Parathyroid adenoma (tissue), 2 donors: ENCODE results near the gene SCAMP5.

Source experiments
- H2AFZ ChIP-seq: fragments of 300-600 bp; sonication (generic); one replicate; pipeline ENCODE4 v1.7.0; 2017; ENCODE audit warnings: antibody characterized with exemption, mild to moderate bottlenecking
- H3K27ac ChIP-seq: fragments of 300-600 bp; sonication (generic); one replicate; pipeline ENCODE4 v1.7.0; 2017
- H3K27me3 ChIP-seq: fragments of 300-600 bp; sonication (generic); one replicate; pipeline ENCODE4 v1.7.0; 2017; ENCODE audit warnings: low read length; ENCODE audit not compliant: control insufficient read depth, insufficient read depth
- H3K36me3 ChIP-seq: fragments of 300-600 bp; sonication (generic); one replicate; pipeline ENCODE4 v1.7.0; 2017; ENCODE audit warnings: low read length; ENCODE audit not compliant: control insufficient read depth, insufficient read depth
- H3K4me1 ChIP-seq: fragments of 300-600 bp; sonication (generic); one replicate; pipeline ENCODE4 v1.7.0; 2017; ENCODE audit warnings: control low read depth
- H3K4me2 ChIP-seq: fragments of 300-600 bp; sonication (generic); one replicate; pipeline ENCODE4 v1.7.0; 2017; ENCODE audit warnings: low read length
- H3K4me3 ChIP-seq: fragments of 300-600 bp; sonication (generic); one replicate; pipeline ENCODE4 v1.7.0; 2017; ENCODE audit warnings: low read depth, low read length
- H3K79me2 ChIP-seq: fragments of 300-600 bp; sonication (generic); one replicate; pipeline ENCODE4 v1.7.0; 2017; ENCODE audit warnings: control low read depth
- H3K9ac ChIP-seq: fragments of 300-600 bp; sonication (generic); one replicate; pipeline ENCODE4 v1.7.0; 2017; ENCODE audit warnings: mild to moderate bottlenecking
- H3K9me3 ChIP-seq: fragments of 300-600 bp; sonication (generic); one replicate; pipeline ENCODE4 v1.7.0; 2017; ENCODE audit warnings: low read length; ENCODE audit not compliant: control insufficient read depth
- CTCF ChIP-seq: fragments of 300-600 bp; sonication (generic); IDR thresholded peaks from one replicate; pipeline ENCODE4 v1.7.0; 2017; ENCODE audit warnings: antibody characterized with exemption, mild to moderate bottlenecking
- donor health status: primary hyperparathyroidism.

The SCAMP5 gene

GRCh38 chr15:75038231-75038630, 42.9 kb downstream of the SCAMP5 start:
- H3K36me3 ChIP-seq, result no peaks in the 10 kb centered on the region
- no peak overlapping the region for H3K27ac ChIP-seq
- no peaks in the 10 kb centered on the region for H3K27me3 ChIP-seq

GRCh38 chr15:75042730-75043508, 47.6 kb downstream of the SCAMP5 start:
- peak overlapping the region; percentile 73 for H2AFZ ChIP-seq
- no peak overlapping the region for H3K9ac ChIP-seq
- H3K27me3 ChIP-seq, result no peaks in the 10 kb centered on the region
- no peak overlapping the region for H3K4me3 ChIP-seq
- no peaks in the 10 kb centered on the region for H3K9me3 ChIP-seq
- peak overlapping the region; percentile 93 for H3K27ac ChIP-seq
- no peaks in the 10 kb centered on the region for H3K79me2 ChIP-seq
- peaks cover 41% of the 10 kb centered on the region for H3K4me1 ChIP-seq
- peak; percentile 41 for TF ChIP-seq CTCF
- H3K4me2 ChIP-seq, result peak overlapping the region; percentile 23
- no peaks in the 10 kb centered on the region for H3K36me3 ChIP-seq

More at GRCh38 chr15:75038231-75038630, 42.9 kb downstream of the SCAMP5 start:
- H3K4me2 ChIP-seq, result no peak overlapping the region
- H2AFZ ChIP-seq, result no peak overlapping the region
- no peaks in the 10 kb centered on the region for H3K79me2 ChIP-seq
- no peaks in the 10 kb centered on the region for H3K9me3 ChIP-seq
- H3K4me1 ChIP-seq, result peaks cover 34% of the 10 kb centered on the region
- no peak overlapping the region for H3K4me3 ChIP-seq
- H3K9ac ChIP-seq, result no peak overlapping the region
- TF ChIP-seq CTCF, result no peak

GRCh38 chr15:75043509-75044257, 48.3 kb downstream of the SCAMP5 start:
- Histone ChIP-seq H3K4me2 (peak overlapping the region; percentile 23), H2AFZ (peak overlapping the region; percentile 73), H3K27me3 (no peaks in the 10 kb centered on the region), H3K4me1 (peaks cover 43% of the 10 kb centered on the region), H3K36me3 (no peaks in the 10 kb centered on the region), H3K9ac (no peak overlapping the region), H3K4me3 (no peak overlapping the region), H3K27ac (peak overlapping the region; percentile 93), H3K9me3 (no peaks in the 10 kb centered on the region), H3K79me2 (no peaks in the 10 kb centered on the region)
- peak; percentile 33 for TF ChIP-seq CTCF

DNA sequence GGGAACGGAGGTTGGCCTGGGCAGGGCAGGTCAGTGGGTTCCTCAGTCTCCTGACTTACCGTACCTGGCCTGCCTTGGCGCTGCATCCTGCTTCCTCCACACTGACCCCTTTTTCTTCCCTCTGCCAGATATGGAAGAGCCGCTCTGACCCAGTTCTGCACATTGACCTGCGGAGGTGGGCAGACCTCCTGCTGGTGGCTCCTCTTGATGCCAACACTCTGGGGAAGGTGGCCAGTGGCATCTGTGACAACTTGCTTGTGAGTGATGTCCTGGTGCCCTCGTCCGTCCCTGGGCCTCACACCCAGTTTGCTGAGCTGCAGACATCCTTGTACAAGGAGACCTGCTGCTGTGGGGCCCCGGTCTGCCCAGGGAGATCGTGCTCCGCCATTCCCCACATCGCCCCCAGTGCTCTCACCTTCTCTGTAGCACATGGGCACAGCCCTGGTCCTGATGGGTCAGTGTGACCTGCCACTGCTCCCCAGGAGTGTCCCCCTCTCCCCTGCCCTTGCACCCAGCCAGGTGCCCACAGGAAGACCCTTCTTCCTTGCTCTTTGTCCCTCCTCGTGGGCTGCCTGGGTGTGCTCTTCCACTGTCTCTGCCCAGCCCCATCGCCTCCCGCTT, 49.0 kb downstream of the SCAMP5 start:
- H3K79me2 ChIP-seq, result no peaks in the 10 kb centered on the region
- TF ChIP-seq CTCF, result no peak
- H3K9me3 ChIP-seq, result no peaks in the 10 kb centered on the region
- H3K4me2 ChIP-seq, result peak overlapping the region; percentile 16
- H3K4me1 ChIP-seq, result peaks cover 41% of the 10 kb centered on the region
- no peak overlapping the region for H2AFZ ChIP-seq
- H3K4me3 ChIP-seq, result no peak overlapping the region
- H3K36me3 ChIP-seq, result no peaks in the 10 kb centered on the region
- H3K27ac ChIP-seq, result peak overlapping the region; percentile 93
- no peak overlapping the region for H3K9ac ChIP-seq
- H3K27me3 ChIP-seq, result no peaks in the 10 kb centered on the region
